Iris pigment epithelial cell (primary cell): ENCODE results near the gene SLC30A5.
A peak's percentile ranks its signal among the peaks of the same experiment; 100 is the strongest.
"Not testable (repeated sequence)": the region's sequence is repeated elsewhere in the genome, so short reads cannot be mapped to it uniquely, and the experiment has no call there.

Source experiments
- DNase-seq: peaks from one replicate; pipeline ENCODE4 v3.0.0-alpha.2; 2011; ENCODE audit warnings: low read depth

SLC30A5 gene

GRCh38 chr5:69105996-69106906 is 12.4 kb downstream of the SLC30A5 start:
- no peak for DNase-seq

- DNase-seq, result not testable (repeated sequence)
These were observed 14.6 kb downstream of the SLC30A5 start for GRCh38 chr5:69108367-69108766.

DNA sequence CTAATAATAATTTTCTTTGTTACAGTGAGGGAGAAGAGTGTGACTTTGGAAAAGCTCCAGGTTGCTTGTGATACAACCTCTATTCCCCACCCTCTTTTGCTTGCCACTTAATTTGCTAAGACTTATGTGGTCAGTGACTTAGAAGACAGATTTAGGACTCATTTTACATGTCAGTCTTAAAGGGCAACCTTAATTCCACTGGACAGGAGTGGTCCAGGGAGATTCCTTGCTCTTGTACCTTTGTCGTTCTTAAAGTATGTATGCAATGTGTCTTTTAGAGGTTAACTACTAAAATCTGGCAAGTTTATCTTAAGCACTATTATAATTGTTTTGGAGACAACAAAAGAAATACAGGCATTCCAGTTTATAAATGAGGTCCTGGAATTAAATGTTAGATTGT is 20.0 kb downstream of the SLC30A5 start:
- peak; percentile 5 for DNase-seq

GRCh38 chr5:69115526-69115925 is 21.7 kb downstream of the SLC30A5 start:
- no peak for DNase-seq

GRCh38 chr5:69129413-69129812 is 35.6 kb downstream of the SLC30A5 start:
- peak; percentile 89 for DNase-seq

GRCh38 chr5:69130241-69130640 is 36.4 kb downstream of the SLC30A5 start:
- DNase-seq, result no peak

DNA sequence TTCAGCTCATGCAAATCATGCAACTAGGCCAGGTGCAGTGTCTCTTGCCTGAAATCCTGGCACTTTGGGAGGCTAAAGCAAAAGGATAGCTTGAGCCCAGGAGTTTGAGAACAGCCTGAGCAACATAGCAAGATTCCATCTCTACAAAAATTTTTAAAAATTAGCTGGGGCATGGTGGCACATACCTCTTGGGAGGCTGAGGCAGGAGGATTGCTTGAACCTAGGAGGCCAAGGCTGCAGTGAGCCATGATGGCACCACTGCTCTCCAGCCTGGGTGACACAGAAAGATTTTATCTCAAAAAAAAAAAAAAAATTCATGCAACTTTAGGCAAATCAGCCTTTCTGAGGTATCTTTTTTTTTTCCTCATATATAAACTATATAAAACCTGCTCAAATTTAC is 37.5 kb downstream of the SLC30A5 start:
- no peak for DNase-seq

- DNase-seq, result no peak
These were observed 40.3 kb downstream of the SLC30A5 start for GRCh38 chr5:69134126-69134525.

DNA sequence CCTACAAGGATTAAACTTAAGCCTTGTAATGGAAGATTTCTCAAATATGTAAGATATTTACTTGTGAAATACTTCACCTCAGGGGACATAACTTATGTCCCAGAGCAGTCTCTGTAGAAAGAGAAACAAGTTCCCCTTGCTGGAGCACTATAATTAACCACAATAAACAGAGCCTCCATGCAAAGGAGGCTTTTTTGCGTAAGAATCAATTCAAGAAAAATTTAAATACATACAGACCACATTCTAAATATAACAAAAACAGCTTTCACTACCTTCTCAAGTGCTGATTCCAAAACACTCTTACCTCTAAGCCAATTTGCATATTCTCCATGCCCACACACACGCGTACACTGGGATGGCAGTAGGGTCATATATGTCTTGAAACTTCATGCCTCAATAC is 42.5 kb downstream of the SLC30A5 start:
- peak; percentile 56 for DNase-seq

GRCh38 chr5:69137208-69137607 is 43.4 kb downstream of the SLC30A5 start:
- DNase-seq, result not testable (repeated sequence)

DNA sequence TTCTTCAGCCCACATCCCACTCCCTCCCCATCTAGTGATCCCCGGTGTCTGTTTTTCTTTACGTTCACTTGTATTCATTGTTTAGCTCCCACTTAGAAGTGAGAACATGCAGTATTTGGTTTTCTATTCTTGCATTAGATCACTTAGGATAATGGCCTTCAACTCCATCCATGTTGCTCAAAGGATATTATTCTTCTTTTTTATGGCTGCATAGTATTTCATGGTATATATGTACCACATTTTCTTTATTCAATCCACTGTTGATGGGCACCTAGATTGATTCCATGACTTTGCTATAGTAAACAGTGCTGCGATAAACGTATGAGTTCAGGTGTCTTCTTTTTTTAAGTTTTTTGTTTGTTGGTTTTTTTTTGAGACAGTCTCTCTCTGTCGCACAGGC is 44.0 kb downstream of the SLC30A5 start:
- DNase-seq, result no peak

- no peak for DNase-seq
These were observed 45.0 kb downstream of the SLC30A5 start for GRCh38 chr5:69138766-69139165.

- DNase-seq, result not testable (repeated sequence)
These were observed 46.4 kb downstream of the SLC30A5 start for GRCh38 chr5:69140239-69140638.

DNA sequence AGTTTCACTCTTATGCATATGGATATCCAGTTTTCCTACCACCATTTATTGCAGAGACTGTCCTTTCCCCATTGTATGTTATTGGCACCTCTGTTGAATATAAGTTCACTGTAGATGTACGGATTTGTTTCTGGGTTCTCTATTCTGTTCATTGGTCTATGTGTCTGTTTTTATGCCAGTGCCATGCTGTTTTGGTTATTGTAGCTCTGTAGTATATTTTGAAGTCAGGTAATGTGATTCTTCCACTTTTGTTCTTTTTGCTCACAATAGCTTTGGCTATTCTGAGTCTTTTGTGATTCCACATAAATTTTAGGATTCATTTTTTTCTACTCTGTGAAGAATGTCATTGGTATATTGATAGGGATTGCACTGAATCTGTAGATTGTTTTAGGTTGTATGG is 47.0 kb downstream of the SLC30A5 start:
- DNase-seq, result no peak

DNA sequence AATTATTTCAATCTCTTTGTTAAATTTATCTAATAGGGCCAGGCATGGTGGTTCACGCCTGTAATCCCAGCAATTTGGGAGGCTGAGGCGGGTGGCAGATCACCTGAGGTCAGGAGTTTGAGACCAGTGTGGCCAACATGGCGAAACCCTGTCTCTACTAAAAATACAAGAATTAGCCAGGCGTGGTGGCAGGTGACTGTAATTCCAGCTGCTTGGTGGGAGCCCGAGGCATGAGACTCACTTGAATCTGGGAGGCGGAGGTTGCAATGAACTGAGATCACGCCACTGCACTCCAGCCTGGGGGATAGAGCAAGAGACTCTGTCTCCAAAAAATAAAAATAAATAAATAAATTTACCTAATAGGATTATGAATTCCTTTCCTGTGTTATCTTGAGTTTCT is 54.8 kb downstream of the SLC30A5 start:
- DNase-seq, result not testable (repeated sequence)

DNA sequence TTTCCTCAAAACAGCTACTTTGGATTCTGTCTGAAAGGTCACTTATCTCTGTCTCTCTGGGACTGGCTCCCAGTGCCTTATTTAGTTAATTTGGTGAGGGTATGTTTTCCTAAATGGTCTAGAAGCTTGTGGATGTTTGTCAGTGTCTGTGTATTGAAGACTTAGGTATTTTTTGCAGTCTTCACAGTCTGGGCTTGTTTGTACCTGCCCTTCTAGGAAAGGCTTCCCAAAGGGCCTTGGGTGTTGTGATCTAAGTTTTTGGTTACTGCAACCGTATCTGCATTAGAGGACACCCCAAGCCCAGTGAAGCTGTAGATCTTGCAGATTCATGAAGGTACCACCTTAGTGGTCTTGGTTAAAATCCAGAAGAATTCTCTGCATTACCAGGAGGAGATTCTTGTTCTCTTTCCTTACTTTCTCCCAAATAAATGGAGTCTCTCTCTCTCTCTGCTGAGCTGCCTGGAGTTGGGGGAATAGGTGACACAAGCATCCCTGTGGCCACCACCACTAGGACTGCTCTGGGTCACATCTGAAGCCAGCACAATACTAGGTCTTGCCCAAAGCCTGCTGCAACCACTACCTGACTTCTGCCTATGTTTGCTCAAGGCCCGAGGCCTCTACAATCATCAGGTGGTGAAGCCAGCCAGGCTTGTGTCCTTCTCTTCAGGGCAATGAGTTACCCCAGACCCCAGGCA is 55.3 kb downstream of the SLC30A5 start:
- no peak for DNase-seq

DNA sequence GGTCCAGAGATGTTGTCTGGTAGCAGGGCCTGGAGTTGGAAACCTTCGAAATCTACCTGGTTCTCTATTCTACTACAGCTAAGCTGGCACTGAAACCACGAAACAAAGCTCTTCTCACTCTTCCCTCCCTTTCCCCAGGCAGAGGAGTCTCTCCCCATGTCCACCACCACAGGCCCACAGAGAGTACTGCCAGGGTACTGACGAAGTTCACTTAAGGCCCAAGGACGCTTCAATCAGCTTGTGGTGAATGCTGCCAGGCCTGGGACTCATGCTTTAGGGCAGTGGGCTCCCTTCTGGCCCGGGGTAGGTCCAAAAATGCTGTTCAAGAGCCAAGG is 55.8 kb downstream of the SLC30A5 start:
- no peak for DNase-seq

- no peak for DNase-seq
These were observed 58.9 kb downstream of the SLC30A5 start for GRCh38 chr5:69152731-69153130.

- no peak for DNase-seq
These were observed 62.6 kb downstream of the SLC30A5 start for GRCh38 chr5:69156456-69156855.

GRCh38 chr5:69158039-69158438 is 64.2 kb downstream of the SLC30A5 start:
- no peak for DNase-seq

DNA sequence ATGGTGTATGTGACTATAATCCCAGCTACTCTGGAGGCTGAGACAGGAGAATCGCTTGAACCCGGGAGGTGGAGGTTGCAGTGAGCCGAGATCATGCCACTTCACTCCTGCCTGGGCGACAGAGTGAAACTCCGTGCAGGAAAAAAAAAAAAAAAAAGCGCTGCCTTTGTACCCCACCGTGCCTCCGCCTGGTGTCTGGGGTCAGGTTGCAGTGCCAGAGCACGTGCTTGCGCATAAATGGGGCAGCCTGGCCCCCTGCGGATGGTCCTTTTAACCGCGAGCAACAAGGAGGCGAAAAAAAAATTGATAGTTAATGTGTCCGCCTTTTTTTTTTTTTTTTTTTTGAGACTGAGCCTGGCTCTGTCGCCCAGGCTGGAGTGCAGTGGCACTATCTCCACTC is 66.8 kb downstream of the SLC30A5 start:
- DNase-seq, result no peak

- peak; percentile 98 for DNase-seq
These were observed 73.1 kb downstream of the SLC30A5 start, which contains the start of gene CCNB1 for GRCh38 chr5:69166686-69167492. CCNB1 (plus strand) TSS chr5:69167150; CDS start chr5:69167263, 113 bp downstream.

DNA sequence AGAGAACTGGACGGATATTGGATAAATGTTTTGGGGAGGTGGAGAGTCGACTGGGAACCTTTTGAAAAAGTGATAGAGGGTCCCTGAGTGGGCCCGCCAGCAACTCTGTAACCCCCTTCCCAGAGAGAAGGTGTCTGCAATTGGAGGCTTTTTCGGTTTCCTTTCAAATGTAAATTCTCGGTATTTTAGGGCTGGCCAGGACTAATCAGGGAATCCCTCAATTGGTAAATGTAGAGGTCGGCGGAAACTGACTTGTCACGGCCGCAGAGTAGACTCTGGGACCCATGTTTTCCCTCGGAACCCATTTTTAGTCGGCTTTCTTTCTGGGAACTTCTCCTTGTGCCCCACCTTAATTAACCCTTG is 73.7 kb downstream of the SLC30A5 start:
- peak; percentile 24 for DNase-seq
